ENCODE results near the gene LIPK.

Gene LIPK

GRCh38 chr10:88755753-88756152 is 49.7 kb downstream of the LIPK start:
- Histone ChIP-seq H3K4me2 (ENCODE audit: low read length) (peak overlapping the region; percentile 74), H3K27ac (ENCODE audit: low read length) (peak overlapping the region; percentile 82), H3K36me3 (replicated peaks; ENCODE audit: low read depth, low read length) (peaks cover 5% of the 10 kb centered on the region), H3K9ac (ENCODE audit: low read length) (peak overlapping the region; percentile 52; the same call in 1 of the 2 replicates), H3K4me3 (ENCODE audit: low read length) (peak overlapping the region; percentile 23; the same call in 1 of the 2 replicates), H3K4me1 (ENCODE audit: low read length) (peaks cover 54% of the 10 kb centered on the region), H4K20me1 (ENCODE audit: insufficient read depth, low read length) (no peaks in the 10 kb centered on the region), H3K27me3 (ENCODE audit: low read depth, low read length) (no peaks in the 10 kb centered on the region), H2AFZ (ENCODE audit: low read depth, low read length) (no peak overlapping the region), H3K9me3 (ENCODE audit: insufficient read depth, low read length) (no peaks in the 10 kb centered on the region), H3K79me2 (ENCODE audit: low read length) (peaks cover 2% of the 10 kb centered on the region)
- TF ChIP-seq EZH2phosphoT487 (IDR thresholded peaks at IDR 0.05; ENCODE audit: low read depth): no peak
- TF ChIP-seq, protein P1, sequence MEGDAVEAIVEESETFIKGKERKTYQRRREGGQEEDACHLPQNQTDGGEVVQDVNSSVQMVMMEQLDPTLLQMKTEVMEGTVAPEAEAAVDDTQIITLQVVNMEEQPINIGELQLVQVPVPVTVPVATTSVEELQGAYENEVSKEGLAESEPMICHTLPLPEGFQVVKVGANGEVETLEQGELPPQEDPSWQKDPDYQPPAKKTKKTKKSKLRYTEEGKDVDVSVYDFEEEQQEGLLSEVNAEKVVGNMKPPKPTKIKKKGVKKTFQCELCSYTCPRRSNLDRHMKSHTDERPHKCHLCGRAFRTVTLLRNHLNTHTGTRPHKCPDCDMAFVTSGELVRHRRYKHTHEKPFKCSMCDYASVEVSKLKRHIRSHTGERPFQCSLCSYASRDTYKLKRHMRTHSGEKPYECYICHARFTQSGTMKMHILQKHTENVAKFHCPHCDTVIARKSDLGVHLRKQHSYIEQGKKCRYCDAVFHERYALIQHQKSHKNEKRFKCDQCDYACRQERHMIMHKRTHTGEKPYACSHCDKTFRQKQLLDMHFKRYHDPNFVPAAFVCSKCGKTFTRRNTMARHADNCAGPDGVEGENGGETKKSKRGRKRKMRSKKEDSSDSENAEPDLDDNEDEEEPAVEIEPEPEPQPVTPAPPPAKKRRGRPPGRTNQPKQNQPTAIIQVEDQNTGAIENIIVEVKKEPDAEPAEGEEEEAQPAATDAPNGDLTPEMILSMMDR (IDR thresholded peaks at IDR 0.05; ENCODE audit: low read depth, low read length): no peak

- Histone ChIP-seq H4K20me1 (ENCODE audit: insufficient read depth, low read length) (no peaks in the 10 kb centered on the region), H3K36me3 (replicated peaks; ENCODE audit: low read depth, low read length) (peaks cover 7% of the 10 kb centered on the region), H3K4me1 (ENCODE audit: low read length) (peaks cover 63% of the 10 kb centered on the region), H3K27ac (ENCODE audit: low read length) (no peak overlapping the region; the same call in 1 of the 2 replicates), H3K4me3 (ENCODE audit: low read length) (no peak overlapping the region), H3K4me2 (ENCODE audit: low read length) (no peak overlapping the region), H3K79me2 (ENCODE audit: low read length) (peaks cover 11% of the 10 kb centered on the region), H3K27me3 (ENCODE audit: low read depth, low read length) (no peaks in the 10 kb centered on the region), H3K9me3 (ENCODE audit: insufficient read depth, low read length) (no peaks in the 10 kb centered on the region), H2AFZ (ENCODE audit: low read depth, low read length) (no peak overlapping the region), H3K9ac (ENCODE audit: low read length) (no peak overlapping the region)
- no peak for TF ChIP-seq EZH2phosphoT487 (IDR thresholded peaks at IDR 0.05; ENCODE audit: low read depth)
- TF ChIP-seq, protein P1 (IDR thresholded peaks at IDR 0.05; ENCODE audit: low read depth, low read length): no peak
Observed at GRCh38 chr10:88756660-88757059, 50.6 kb downstream of the LIPK start.

DNA sequence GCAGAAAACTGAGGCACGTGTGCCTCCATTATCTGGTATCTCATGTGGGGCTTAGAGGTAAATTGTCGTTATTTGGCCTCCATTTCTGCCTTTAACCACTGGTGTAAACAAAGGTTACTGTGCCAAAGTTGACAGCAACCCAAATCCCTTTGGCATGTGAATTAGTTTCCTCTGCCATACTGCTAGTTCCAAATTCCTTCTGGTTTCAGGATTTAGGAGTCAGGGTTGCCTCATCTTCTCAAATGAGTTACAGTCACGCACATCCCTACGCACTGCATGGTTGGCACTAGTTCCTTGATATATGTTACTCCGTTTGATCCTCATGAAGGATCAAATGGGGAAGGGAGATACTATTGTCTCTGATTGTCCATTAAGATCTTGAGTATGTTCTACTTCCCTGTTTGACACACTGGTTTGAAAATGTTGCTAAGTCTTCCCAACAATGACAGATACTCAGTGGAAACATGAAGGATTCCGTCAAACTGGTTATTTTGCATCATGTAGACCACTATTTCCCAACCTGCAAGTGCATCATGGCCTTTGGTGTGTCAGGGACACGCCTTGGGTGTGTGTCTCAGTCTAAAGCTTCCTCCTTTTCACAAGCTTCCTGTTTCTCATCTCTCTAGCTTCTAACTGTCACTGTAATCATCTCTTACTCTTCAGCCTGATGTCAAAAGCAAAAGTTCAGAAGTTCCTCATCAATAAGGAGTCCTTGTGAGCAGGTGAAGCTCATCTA is 53.5 kb downstream of the LIPK start, which contains the start of gene LIPN:
LIPN (plus strand) TSS at position 655 of the 736 bp plus-strand sequence. CDS start 1,386 bp downstream, outside the sequence.
- Histone ChIP-seq H3K36me3 (replicated peaks; ENCODE audit: low read depth, low read length) (peaks cover 21% of the 10 kb centered on the region), H3K27me3 (ENCODE audit: low read depth, low read length) (no peaks in the 10 kb centered on the region), H3K79me2 (ENCODE audit: low read length) (peaks cover 17% of the 10 kb centered on the region), H2AFZ (ENCODE audit: low read depth, low read length) (peak within 1 kb of the TSS; percentile 60), H3K4me3 (ENCODE audit: low read length) (peak within 1 kb of the TSS; percentile 83), H4K20me1 (ENCODE audit: insufficient read depth, low read length) (no peaks in the 10 kb centered on the region), H3K9ac (ENCODE audit: low read length) (peak within 1 kb of the TSS; percentile 88), H3K27ac (ENCODE audit: low read length) (peak within 1 kb of the TSS; percentile 99), H3K4me2 (ENCODE audit: low read length) (peak within 1 kb of the TSS; percentile 91), H3K4me1 (ENCODE audit: low read length) (peaks cover 85% of the 10 kb centered on the region), H3K9me3 (ENCODE audit: insufficient read depth, low read length) (no peaks in the 10 kb centered on the region)
- TF ChIP-seq EZH2phosphoT487 (IDR thresholded peaks at IDR 0.05; ENCODE audit: low read depth): no peak
- TF ChIP-seq, protein P1 (IDR thresholded peaks at IDR 0.05; ENCODE audit: low read depth, low read length): no peak

DNA sequence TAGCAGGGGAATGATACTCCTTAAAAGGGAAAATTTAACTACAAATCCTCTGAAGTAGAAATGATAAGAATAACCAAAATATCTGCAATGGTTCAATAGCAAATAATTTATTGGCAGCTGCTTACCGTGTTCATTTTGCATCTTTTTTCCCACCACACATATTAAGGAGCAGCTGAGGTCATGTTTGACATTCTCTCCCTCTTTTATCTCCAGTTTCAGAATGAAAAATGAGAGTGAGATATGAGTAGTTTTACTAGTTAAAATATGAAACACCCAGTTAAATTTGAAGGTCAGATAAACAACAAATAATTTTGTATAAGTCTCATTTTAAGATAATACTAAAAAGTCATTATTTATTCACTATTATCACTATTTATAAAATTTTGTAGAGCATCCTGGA is 56.9 kb downstream of the LIPK start:
- Histone ChIP-seq H3K9ac (ENCODE audit: low read length) (peak overlapping the region; percentile 88), H3K36me3 (replicated peaks; ENCODE audit: low read depth, low read length) (peaks cover 43% of the 10 kb centered on the region), H3K27ac (ENCODE audit: low read length) (peak overlapping the region; percentile 99), H3K79me2 (ENCODE audit: low read length) (peaks cover 15% of the 10 kb centered on the region), H3K9me3 (ENCODE audit: insufficient read depth, low read length) (no peaks in the 10 kb centered on the region), H2AFZ (ENCODE audit: low read depth, low read length) (no peak overlapping the region), H3K4me1 (ENCODE audit: low read length) (peaks cover 90% of the 10 kb centered on the region), H4K20me1 (ENCODE audit: insufficient read depth, low read length) (no peaks in the 10 kb centered on the region), H3K4me3 (ENCODE audit: low read length) (peak overlapping the region; percentile 39), H3K4me2 (ENCODE audit: low read length) (peak overlapping the region; percentile 56), H3K27me3 (ENCODE audit: low read depth, low read length) (no peaks in the 10 kb centered on the region)
- TF ChIP-seq EZH2phosphoT487 (IDR thresholded peaks at IDR 0.05; ENCODE audit: low read depth): no peak
- TF ChIP-seq, protein P1 (IDR thresholded peaks at IDR 0.05; ENCODE audit: low read depth, low read length): no peak

Data from OCI-LY3 (cell line).